Heart left ventricle (tissue), 13 donors: Measurements from ENCODE around the gene ITGAV.

Source experiments
- CTCF ChIP-seq, 12 donors: fragments of 200-600 bp; sonication (generic) in 4 of 12; IDR thresholded peaks; one replicate each; pipeline versions ENCODE4 v1.5.0 to v1.8.0; 2018 to 2022; ENCODE audit warnings: antibody characterized with exemption in 12 of 12, mild to moderate bottlenecking in 5 of 12
- POLR2A ChIP-seq, 2 donors: fragments of 450-650 bp; IDR thresholded peaks; one replicate each; pipeline ENCODE4 v1.6.1; 2017; ENCODE audit warnings: antibody characterized with exemption in 2 of 2, mild to moderate bottlenecking in 2 of 2, moderate library complexity in 2 of 2
- donor health status: ischemic (EF 13 %, LVEDD 7.1; RV severe dilation, severe dysfunction).
- donor health status: DM: no; HTN: yes; CAD: no.
- donor health status: DM: no; HTN: no; CAD: no.
- donor health status: ischemic (EF 25% LVEDD 6.9; RV normal size, moderate dysfunction).
- donor health status: ischemic (EF 25% LVEDD 5.7; RV mildly dilated, moderate dysfunction).
- donor health status: ischemic (EF 35%, LVEDD 5.7; RV mildly dilated, moderate dysfunction).
- donor health status: nonischemic (EF 11% LVEDD 7.7; RV severe dilation, severe dysfunction).
- donor health status: DM: yes; HTN: yes; CAD: no.
- donor health status: PGD.
- donor health status: ischemic (EF 29% LVEDD 5.4; RV normal size, mild dysfunction).
- donor health status: nonischemic (EF 23%, LVEDD 6.1; RV moderate dilation, normal function).

DNA sequence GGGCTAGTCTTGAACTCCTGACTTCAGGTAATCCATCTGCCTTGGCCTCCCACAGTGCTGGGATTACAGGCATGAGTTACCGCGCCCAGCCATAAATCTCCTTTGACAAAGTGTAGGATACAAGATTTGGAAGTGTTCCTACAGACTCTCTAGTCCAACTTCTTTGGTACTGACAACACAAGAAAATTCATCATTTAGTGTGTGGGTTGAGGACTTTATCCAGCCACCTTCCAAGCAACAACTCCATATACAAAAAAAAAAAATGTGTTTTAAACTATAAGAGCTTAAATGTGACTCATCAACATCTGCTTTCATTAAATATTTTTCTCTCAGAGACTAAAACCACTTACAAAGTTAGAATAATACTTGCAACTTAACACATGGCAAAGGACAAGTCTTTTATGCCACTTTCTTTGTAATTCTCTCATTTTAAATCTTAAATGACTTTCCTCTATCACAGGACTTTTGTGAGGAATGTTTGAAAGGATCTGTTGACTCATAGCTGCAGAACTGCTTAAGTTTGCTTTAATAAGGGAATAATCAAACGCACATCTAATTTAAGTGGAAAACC is 46.2 kb upstream of the ITGAV start:
- TF ChIP-seq CTCF (IDR thresholded peaks at IDR 0.05) (no peak), POLR2A (IDR thresholded peaks at IDR 0.05) (no peak)
